ENCODE measurements around the gene ATP6AP1. TPM values are rescaled to one million over a fixed set of nuclear protein-coding genes. Genes with fewer than 3 reads are reported as not detected.

Gene ATP6AP1
- total RNA-seq, 2 donors from 2014 or later: 49.8 to 51.4 TPM

DNA sequence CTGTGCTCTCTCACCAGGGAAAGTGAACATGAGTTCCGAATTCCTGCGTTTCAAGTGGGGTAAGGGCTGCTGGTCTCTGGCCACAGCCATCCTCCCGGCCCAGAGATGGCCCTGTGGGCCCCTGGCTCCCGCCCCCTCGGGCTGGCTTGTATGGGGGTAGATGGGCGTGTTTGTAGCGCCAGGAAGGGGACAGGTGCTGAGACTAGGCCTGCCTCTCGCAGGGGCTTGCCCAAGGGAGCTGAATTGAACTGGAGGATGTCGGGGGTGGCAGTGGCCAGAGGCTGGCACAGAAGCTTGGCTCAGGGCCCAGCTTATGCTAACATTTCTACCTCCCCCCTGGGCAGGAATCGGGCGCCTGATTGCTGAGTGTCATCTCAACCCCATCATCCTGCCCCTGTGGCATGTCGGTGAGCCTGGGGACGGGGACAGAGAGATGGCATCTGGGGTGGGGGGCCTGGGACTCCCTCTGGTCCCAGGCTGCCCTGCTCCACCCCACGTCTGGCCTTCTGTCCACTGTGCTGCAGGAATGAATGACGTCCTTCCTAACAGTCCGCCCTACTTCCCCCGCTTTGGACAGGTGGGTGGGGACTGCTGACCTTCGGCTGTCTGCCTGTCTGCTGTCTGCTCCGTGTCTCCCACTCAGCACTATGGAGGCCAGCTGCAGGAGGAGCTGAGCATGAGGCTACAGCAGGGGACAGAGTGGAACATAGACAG is 8.6 kb upstream of the ATP6AP1 start:
- DNase-seq (no peak), ATAC-seq (no peak)
- Histone ChIP-seq H3K36me3 (replicated peaks in 1 of 2; ENCODE audit: insufficient read depth in 1 of 2, low read depth in 2 of 2) (no peaks in the 10 kb centered on the region), H3K27ac (no peak overlapping the region), H3K9me3 (no peaks in the 10 kb centered on the region), H3K4me1 (no peaks in the 10 kb centered on the region), H3K27me3 (no peaks in the 10 kb centered on the region), H3K4me3 (no peak overlapping the region)
- WGBS, 2 donors: 57 to 65% methylated on average over 4 to 5 of the region's 19 CpGs
- intact Hi-C loops (cut with DNase I): no loop called here
- TF ChIP-seq, protein P1, sequence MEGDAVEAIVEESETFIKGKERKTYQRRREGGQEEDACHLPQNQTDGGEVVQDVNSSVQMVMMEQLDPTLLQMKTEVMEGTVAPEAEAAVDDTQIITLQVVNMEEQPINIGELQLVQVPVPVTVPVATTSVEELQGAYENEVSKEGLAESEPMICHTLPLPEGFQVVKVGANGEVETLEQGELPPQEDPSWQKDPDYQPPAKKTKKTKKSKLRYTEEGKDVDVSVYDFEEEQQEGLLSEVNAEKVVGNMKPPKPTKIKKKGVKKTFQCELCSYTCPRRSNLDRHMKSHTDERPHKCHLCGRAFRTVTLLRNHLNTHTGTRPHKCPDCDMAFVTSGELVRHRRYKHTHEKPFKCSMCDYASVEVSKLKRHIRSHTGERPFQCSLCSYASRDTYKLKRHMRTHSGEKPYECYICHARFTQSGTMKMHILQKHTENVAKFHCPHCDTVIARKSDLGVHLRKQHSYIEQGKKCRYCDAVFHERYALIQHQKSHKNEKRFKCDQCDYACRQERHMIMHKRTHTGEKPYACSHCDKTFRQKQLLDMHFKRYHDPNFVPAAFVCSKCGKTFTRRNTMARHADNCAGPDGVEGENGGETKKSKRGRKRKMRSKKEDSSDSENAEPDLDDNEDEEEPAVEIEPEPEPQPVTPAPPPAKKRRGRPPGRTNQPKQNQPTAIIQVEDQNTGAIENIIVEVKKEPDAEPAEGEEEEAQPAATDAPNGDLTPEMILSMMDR (IDR thresholded peaks at IDR 0.05): no peak
- TF ChIP-seq POLR2A (IDR thresholded peaks at IDR 0.05): no peak

- ATAC-seq: no peak
These were observed 8.1 kb upstream of the ATP6AP1 start for GRCh38 chrX:154420402-154420756.

DNA sequence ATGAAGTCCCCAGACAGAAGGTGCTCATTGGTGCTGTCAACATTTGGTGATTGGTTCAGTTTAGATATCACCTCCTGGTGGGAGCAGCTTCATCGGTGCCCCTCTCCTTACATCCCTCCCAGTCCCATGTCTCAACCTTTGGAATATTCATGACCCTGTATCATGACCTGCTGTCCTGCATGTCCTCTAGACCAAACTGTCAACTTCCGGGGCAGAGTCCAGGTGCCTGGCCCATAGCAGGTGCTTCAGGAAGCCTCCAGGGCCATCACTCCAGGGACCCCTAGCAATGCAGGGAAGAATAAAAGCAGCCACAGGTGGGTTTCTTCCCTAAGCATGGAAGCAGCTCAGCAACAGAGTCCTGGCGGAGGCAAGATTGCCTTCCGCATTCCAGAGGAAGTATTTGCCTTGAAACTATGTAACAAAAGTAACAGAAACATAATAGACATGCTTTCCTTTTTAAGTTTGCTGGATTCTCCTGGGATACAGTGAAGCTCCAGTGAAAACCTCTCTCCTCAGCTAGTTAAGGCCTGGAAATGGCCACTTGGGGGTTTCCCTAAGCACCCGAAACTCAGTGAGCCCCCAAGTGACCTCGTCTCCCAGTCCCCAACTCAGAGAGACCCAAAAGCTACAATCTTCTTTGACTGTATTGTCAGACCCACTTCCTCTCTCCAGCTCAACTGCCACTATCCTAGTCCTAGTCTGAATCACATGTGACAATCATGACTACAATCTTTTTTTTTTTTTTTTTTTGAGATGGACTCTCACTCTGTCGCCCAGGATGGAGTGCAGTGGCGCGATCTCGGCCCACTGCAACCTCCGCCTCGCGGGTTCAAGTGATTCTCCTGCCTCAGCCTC is 1.3 kb upstream of the ATP6AP1 start:
- DNase-seq: no peak
- ATAC-seq: no peak
- Histone ChIP-seq H3K36me3 (replicated peaks in 1 of 2; ENCODE audit: insufficient read depth in 1 of 2, low read depth in 2 of 2) (no peaks in the 10 kb centered on the region), H3K27me3 (no peaks in the 10 kb centered on the region), H3K9me3 (no peaks in the 10 kb centered on the region), H3K4me3 (no peak overlapping the region), H3K27ac (peak overlapping the region in 3 of 4 donors; percentile 16 to 75 (median 44)), H3K4me1 (peaks cover 14% of the 10 kb centered on the region)
- 71 to 75% methylated on average over 4 to 5 of the region's 13 CpGs for WGBS, 2 donors
- intact Hi-C loops (cut with DNase I): no loop called here
- TF ChIP-seq POLR2A (IDR thresholded peaks at IDR 0.05): no peak
- TF ChIP-seq, protein P1 (IDR thresholded peaks at IDR 0.05): no peak

More at GRCh38 chrX:154420402-154420756, 8.1 kb upstream of the ATP6AP1 start:
- no peaks in the 10 kb centered on the region for H3K4me1 ChIP-seq
- WGBS, 2 donors: 93% methylated on average over 6 of the region's 10 CpGs; no CpG with 5 or more reads in 1 of the 2 donors
- H3K36me3 ChIP-seq (replicated peaks in 1 of 2; ENCODE audit: insufficient read depth in 1 of 2, low read depth in 2 of 2): no peaks in the 10 kb centered on the region
- H3K4me3 ChIP-seq: no peak overlapping the region
- DNase-seq: no peak
- H3K9me3 ChIP-seq: no peaks in the 10 kb centered on the region
- H3K27ac ChIP-seq: no peak overlapping the region
- intact Hi-C loops (cut with DNase I): no loop called here
- no peaks in the 10 kb centered on the region for H3K27me3 ChIP-seq
- TF ChIP-seq POLR2A (IDR thresholded peaks at IDR 0.05): no peak
- TF ChIP-seq, protein P1 (IDR thresholded peaks at IDR 0.05): no peak

DNA sequence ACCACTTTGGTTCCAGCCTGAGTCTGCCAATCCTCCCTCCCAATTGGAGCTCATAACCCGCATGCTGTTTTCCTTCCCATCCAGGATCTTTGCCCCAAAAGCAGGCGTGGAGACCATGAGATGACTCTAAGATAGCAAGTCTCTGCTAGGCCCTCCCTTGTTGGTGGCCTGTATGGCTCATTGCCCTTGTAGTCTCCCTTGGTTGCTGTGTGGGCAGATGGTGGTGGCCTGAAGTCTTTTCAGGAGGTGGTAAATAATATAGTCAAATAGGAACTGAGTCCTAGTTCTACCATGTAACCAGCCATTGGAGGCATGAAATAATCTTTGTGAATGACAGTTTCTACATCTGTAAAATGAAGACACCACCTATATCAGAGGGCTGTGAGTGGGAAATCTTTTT is 1.2 kb downstream of the ATP6AP1 start:
- H3K4me1 ChIP-seq: peaks cover 14% of the 10 kb centered on the region
- TF ChIP-seq POLR2A (IDR thresholded peaks at IDR 0.05): no peak
- TF ChIP-seq, protein P1 (IDR thresholded peaks at IDR 0.05): no peak
- H3K4me3 ChIP-seq: no peak overlapping the region
- no peak for ATAC-seq
- H3K27ac ChIP-seq: no peak overlapping the region
- DNase-seq: no peak
- H3K36me3 ChIP-seq (replicated peaks in 1 of 2; ENCODE audit: insufficient read depth in 1 of 2, low read depth in 2 of 2): no peaks in the 10 kb centered on the region
- WGBS, 2 donors: 72 to 100% methylated on average over 1 to 2 of the region's 2 CpGs
- H3K27me3 ChIP-seq: no peaks in the 10 kb centered on the region
- intact Hi-C loops (cut with DNase I): no loop called here
- no peaks in the 10 kb centered on the region for H3K9me3 ChIP-seq
